ENCODE measurements around the gene HEPHL1.

The HEPHL1 gene

DNA sequence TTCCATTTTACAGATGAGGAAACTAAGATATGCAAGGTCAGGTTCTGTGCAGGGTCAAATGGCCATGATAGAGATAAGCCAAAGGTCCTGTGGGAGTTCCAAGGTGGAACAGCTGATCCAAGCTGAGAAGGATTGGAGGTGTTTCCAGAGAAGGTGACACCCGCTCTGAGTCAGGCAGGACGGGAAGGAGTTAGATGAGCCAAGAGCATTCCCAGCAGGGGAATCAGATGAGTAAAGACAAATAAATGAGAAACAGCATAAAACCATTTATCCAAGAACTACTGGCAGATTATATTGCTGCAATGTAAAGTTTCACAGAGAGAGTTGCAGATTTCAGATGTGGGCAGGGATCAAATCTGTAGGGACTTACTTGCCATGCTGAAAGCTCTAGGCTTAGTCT is 18.9 kb upstream of the HEPHL1 start:
- Mint-ChIP-seq H3K27ac (no peak overlapping the region), H3K36me3 (ENCODE audit: low read depth) (no peaks in the 10 kb centered on the region), H3K27me3 (ENCODE audit: low read depth) (no peaks in the 10 kb centered on the region), H3K4me1 (ENCODE audit: low read depth) (no peaks in the 10 kb centered on the region), H3K4me3 (no peak overlapping the region), H3K9me3 (peaks cover 4% of the 10 kb centered on the region)

DNA sequence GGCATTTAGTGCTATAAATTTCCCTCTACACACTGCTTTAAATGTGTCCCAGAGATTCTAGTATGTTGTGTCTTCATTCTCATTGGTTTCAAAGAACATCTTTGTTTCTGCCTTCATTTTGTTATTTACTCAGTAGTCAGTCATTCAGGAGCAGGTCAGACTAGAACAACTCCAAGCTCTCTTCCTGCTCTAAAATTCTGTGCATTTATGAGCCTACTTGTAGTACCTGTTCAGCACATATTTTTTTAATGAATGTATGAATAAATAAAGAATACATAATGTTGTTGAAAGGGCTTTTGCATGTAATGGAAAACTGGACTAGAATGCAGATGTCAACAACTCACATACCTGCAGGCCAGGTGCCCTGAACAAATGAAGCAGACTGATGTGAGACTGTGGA is 13.7 kb upstream of the HEPHL1 start:
- no peaks in the 10 kb centered on the region for H3K27me3 Mint-ChIP-seq (ENCODE audit: low read depth)
- no peaks in the 10 kb centered on the region for H3K36me3 Mint-ChIP-seq (ENCODE audit: low read depth)
- H3K27ac Mint-ChIP-seq, result no peak overlapping the region
- no peak overlapping the region for H3K4me3 Mint-ChIP-seq
- no peaks in the 10 kb centered on the region for H3K9me3 Mint-ChIP-seq
- no peaks in the 10 kb centered on the region for H3K4me1 Mint-ChIP-seq (ENCODE audit: low read depth)

DNA sequence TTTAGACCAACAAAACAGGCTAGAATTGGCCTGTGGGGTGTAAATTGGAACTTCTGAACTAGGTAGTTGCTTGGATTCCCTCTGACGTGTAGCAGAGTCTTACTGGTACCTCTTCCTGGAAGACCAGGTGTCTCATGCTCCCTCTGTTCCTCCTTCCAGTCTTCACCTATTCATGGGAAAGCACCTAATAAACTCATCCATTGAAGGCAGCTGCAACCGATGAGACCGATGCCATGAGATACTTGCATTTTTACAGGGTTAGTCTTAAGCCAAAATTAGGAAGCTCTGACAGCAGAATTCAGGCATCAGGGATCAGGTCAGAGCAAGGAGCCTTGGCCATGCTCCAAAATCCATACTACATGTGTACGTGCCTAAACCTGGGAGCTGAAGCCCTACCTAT is 13.2 kb upstream of the HEPHL1 start:
- H3K36me3 Mint-ChIP-seq (ENCODE audit: low read depth), result no peaks in the 10 kb centered on the region
- no peak overlapping the region for H3K27ac Mint-ChIP-seq
- H3K4me3 Mint-ChIP-seq, result no peak overlapping the region
- no peaks in the 10 kb centered on the region for H3K4me1 Mint-ChIP-seq (ENCODE audit: low read depth)
- H3K9me3 Mint-ChIP-seq, result no peaks in the 10 kb centered on the region
- H3K27me3 Mint-ChIP-seq (ENCODE audit: low read depth), result no peaks in the 10 kb centered on the region

DNA sequence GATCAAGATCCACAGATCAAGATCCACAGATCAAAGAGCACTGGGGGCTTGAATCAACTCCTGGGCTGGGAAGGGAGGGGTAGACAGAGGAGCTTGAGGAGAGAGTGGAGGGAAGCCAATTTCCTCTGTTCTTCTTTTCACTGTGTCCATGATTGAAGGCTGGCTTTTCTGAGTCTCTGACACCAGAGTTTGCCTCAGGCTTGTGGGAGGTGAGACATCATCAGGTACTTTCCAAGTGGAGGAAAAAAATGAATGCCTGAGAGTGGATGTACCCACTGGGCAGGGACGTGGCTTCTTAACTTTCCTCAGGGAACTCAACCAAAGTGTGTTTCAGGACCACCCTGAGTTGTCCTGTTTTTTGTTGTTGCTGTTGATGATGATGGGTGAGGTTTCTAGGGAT is 11.0 kb upstream of the HEPHL1 start:
- H3K27me3 Mint-ChIP-seq (ENCODE audit: low read depth), result no peaks in the 10 kb centered on the region
- no peaks in the 10 kb centered on the region for H3K4me1 Mint-ChIP-seq (ENCODE audit: low read depth)
- H3K27ac Mint-ChIP-seq, result no peak overlapping the region
- H3K9me3 Mint-ChIP-seq, result peaks cover 3% of the 10 kb centered on the region
- H3K4me3 Mint-ChIP-seq, result no peak overlapping the region
- H3K36me3 Mint-ChIP-seq (ENCODE audit: low read depth), result no peaks in the 10 kb centered on the region

DNA sequence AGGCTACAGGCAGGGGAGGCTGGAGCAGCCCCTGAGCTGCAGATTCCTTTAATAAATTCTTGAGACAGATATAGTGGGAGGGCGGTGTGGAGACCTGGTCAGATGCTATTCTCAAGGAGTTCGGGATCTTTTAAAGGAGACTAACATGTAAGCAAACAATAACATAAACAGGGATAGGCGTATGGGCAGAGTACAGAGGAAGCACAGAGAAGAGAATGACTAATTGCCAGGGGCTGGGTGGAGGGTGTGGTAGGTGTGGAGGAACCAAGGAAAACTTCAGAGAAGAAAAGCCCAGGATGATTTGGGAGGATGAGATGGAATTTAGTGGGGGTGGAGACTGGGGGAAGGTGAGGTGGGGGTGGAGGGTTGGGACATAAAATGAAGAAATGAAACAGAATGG is 9.7 kb upstream of the HEPHL1 start:
- H3K27ac Mint-ChIP-seq, result no peak overlapping the region
- no peaks in the 10 kb centered on the region for H3K27me3 Mint-ChIP-seq (ENCODE audit: low read depth)
- no peak overlapping the region for H3K4me3 Mint-ChIP-seq
- H3K4me1 Mint-ChIP-seq (ENCODE audit: low read depth), result no peaks in the 10 kb centered on the region
- H3K9me3 Mint-ChIP-seq, result peaks cover 3% of the 10 kb centered on the region
- H3K36me3 Mint-ChIP-seq (ENCODE audit: low read depth), result no peaks in the 10 kb centered on the region

DNA sequence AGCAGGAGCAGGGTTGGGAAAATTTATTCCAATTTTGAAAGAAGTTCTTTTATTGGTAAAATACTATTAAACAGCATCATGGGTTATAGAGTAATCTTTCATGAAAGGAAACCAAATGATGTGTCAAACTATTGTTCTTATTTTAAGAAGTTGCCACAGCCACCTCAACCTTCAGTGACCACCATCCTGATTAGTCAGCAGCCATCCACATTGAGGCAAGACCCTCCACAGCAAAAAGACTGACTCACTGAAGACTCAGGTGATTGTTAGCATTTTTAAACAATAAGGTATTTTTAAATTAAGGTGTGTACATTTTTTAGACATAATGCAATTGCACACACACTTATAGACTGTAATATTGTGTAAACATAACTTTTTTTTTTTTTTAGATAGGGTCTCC is 3.7 kb upstream of the HEPHL1 start:
- Mint-ChIP-seq H3K27ac (no peak overlapping the region), H3K4me3 (no peak overlapping the region), H3K4me1 (ENCODE audit: low read depth) (no peaks in the 10 kb centered on the region), H3K27me3 (ENCODE audit: low read depth) (no peaks in the 10 kb centered on the region), H3K9me3 (peaks cover 7% of the 10 kb centered on the region), H3K36me3 (ENCODE audit: low read depth) (no peaks in the 10 kb centered on the region)

DNA sequence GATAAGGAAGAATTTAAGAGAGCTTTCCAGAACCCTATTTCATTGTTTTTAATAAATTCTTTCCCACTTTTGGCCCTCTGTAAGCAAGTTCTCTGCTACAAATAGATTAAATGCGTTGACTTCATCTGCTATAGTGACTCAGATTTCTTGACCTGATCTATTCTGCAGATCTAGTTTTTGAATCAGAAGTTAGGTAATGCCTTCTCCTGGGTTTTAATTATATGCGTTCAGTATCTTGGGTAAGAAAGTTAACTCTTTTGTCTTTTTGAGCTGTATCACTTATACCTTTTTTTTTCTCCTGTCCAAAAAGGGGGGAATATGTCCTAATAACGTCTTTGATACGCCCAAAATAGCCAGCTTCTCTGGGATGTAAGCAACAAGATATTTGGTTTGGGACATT is 2.4 kb upstream of the HEPHL1 start:
- Mint-ChIP-seq H3K4me3 (no peak overlapping the region), H3K27ac (no peak overlapping the region), H3K27me3 (ENCODE audit: low read depth) (no peaks in the 10 kb centered on the region), H3K9me3 (peaks cover 4% of the 10 kb centered on the region), H3K36me3 (ENCODE audit: low read depth) (no peaks in the 10 kb centered on the region), H3K4me1 (ENCODE audit: low read depth) (no peaks in the 10 kb centered on the region)

DNA sequence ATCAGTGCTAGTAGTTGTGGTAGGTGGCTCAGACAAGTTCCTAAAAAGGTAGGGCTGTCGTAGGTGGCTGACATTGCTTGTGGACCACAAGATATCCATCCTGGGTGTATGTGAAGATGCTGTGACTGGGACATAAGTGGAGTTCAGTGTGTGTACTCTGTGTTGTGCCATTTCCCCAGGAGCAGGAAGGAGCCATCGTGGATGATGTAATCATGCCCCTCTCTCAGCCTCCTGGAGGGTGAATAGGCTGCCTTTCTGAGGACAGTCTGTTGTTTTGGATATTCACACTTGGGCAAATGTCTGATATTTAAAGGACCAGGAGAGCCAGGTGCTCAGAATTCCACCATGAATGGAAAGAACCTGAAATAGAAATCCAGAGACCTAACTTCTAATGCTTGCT is 2.7 kb downstream of the HEPHL1 start:
- no peaks in the 10 kb centered on the region for H3K36me3 Mint-ChIP-seq (ENCODE audit: low read depth)
- H3K4me1 Mint-ChIP-seq (ENCODE audit: low read depth), result no peaks in the 10 kb centered on the region
- no peaks in the 10 kb centered on the region for H3K27me3 Mint-ChIP-seq (ENCODE audit: low read depth)
- H3K4me3 Mint-ChIP-seq, result no peak overlapping the region
- no peak overlapping the region for H3K27ac Mint-ChIP-seq
- H3K9me3 Mint-ChIP-seq, result peaks cover 4% of the 10 kb centered on the region

DNA sequence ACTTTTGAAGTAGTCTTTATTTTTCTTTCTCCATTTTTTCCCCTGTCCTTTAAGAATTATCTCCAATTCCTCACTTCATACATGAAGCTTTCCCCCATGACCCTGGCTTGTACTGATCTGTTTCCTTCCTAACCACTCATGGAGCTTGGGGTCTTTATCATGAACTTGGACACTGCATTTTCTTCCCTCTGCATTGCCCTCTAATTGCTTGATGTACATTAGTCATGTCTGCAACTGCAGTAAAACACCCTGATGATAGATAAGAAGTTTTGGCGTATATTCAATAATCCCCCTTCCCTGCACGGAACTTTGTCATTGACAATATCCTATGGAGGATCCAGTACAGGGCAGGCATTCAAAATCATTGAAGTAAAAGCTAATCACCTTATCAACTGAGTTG is 3.4 kb downstream of the HEPHL1 start:
- Mint-ChIP-seq H3K9me3 (peaks cover 4% of the 10 kb centered on the region), H3K27me3 (ENCODE audit: low read depth) (no peaks in the 10 kb centered on the region), H3K36me3 (ENCODE audit: low read depth) (no peaks in the 10 kb centered on the region), H3K4me3 (no peak overlapping the region), H3K27ac (no peak overlapping the region), H3K4me1 (ENCODE audit: low read depth) (no peaks in the 10 kb centered on the region)

DNA sequence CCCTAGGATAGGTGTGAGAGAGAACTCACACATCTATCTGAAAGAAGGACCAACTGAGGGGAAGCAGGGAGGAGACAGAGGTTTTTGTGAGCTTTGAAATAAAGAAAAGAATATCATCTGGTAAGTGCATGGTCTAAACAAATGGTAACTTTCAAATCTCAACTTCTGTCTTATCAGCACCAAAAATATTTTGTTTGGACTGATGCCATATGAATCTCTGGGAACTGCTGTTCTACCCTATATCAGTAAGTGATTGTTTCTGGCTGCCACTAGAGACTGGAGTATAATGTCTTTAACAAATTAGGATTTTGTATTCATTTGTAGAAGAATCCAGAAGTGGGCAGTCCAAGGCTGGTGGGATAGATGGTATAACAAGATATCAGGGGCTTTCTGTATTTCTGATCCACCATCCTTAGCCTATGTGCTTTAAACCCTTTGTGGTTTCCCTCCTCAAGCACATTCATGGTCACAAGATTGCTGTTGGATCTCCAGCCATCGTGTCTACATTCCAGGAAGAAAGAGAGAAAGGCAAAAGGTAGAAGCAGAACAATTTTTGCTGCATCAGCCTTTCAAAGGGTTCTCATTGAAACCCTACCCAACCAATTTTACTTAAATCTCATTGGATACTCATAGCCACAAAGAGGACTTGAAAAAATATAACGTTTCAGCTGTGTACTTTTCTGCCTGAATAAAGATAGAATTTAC is 4.7 kb downstream of the HEPHL1 start:
- H3K9me3 Mint-ChIP-seq, result peaks cover 4% of the 10 kb centered on the region
- H3K4me1 Mint-ChIP-seq (ENCODE audit: low read depth), result no peaks in the 10 kb centered on the region
- no peak overlapping the region for H3K27ac Mint-ChIP-seq
- no peak overlapping the region for H3K4me3 Mint-ChIP-seq
- no peaks in the 10 kb centered on the region for H3K36me3 Mint-ChIP-seq (ENCODE audit: low read depth)
- no peaks in the 10 kb centered on the region for H3K27me3 Mint-ChIP-seq (ENCODE audit: low read depth)

DNA sequence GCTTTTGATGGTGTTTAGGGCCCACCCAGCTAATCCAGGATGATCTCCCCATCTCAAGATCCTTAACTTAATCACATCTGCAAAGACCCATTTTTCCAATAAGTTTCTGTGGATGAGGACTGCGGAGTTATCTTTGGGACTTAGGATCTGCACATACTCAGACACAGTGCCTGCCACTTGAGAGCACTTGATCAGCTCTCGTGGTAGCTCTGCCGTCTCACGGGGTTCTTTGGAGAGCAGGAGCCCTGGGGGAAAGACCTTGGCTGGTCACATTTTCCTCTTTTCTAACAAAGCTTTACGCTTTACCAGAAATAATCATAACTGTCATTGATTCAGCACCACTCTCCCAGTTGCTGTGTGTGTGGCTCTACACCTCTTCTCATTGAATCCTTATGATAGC is 6.1 kb downstream of the HEPHL1 start:
- Mint-ChIP-seq H3K4me3 (no peak overlapping the region), H3K36me3 (ENCODE audit: low read depth) (no peaks in the 10 kb centered on the region), H3K27me3 (ENCODE audit: low read depth) (no peaks in the 10 kb centered on the region), H3K4me1 (ENCODE audit: low read depth) (no peaks in the 10 kb centered on the region), H3K27ac (no peak overlapping the region), H3K9me3 (no peaks in the 10 kb centered on the region)

DNA sequence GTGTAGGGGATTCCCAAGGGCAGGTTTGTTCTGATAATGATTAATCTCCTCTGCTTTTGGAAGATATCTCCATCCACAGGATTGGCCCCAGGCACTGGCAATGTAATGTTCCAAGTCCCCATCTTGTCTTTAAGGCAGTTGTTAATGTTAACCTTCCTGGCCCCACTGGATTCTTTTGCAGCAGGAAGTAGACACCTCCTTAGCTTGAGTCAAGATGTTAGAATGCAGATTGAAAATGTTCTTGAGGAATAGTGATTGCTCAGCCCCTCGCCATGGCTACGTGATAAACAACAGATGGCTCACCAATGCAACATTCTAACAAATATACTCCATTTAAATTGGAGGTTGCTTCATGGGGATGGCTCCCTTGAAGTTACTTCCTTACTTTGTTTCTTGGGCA is 7.3 kb downstream of the HEPHL1 start:
- Mint-ChIP-seq H3K27ac (no peak overlapping the region), H3K36me3 (ENCODE audit: low read depth) (no peaks in the 10 kb centered on the region), H3K4me3 (no peak overlapping the region), H3K4me1 (ENCODE audit: low read depth) (no peaks in the 10 kb centered on the region), H3K27me3 (ENCODE audit: low read depth) (no peaks in the 10 kb centered on the region), H3K9me3 (no peaks in the 10 kb centered on the region)

DNA sequence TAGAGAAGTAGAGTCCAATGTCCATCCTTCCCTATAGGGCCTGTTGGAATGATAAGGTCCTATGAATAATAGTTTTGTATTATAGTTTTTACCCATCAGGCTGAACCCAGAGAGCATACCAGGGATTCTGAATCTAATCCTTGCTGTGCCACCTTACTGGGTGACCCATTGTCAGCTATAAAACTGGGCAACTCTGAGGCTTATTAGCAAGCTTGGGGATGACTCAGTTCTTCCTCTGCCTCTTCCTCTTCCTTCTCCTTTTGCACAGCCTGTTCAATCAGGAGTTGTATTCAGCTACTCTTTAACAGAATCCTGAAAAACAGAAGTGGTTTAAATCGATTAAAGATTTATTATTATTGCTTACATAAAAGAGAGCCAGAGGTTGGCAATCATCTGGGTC is 8.9 kb downstream of the HEPHL1 start:
- H3K4me1 Mint-ChIP-seq (ENCODE audit: low read depth), result no peaks in the 10 kb centered on the region
- H3K36me3 Mint-ChIP-seq (ENCODE audit: low read depth), result no peaks in the 10 kb centered on the region
- H3K9me3 Mint-ChIP-seq, result peaks cover 2% of the 10 kb centered on the region
- H3K27ac Mint-ChIP-seq, result no peak overlapping the region
- H3K27me3 Mint-ChIP-seq (ENCODE audit: low read depth), result no peaks in the 10 kb centered on the region
- H3K4me3 Mint-ChIP-seq, result no peak overlapping the region

DNA sequence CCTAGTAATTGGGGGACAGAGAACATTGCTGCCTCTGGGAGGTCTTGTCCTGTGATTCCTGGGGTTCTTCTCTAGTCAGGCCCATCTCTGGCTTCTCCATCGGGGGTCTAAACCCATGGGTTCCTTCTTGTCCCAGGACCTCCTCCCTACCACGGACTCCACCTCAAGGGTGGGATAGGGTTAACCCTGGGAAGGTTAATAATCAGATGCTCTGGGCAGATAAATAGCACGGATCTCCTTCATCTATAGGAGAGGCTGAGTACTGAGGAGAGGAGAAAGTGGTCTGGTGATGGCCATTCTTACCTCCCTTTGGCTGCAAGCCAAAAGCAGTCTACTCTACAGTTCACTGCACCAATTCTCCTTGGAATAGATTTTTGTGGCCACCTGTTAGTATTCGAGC is 10.5 kb downstream of the HEPHL1 start:
- H3K4me3 Mint-ChIP-seq, result no peak overlapping the region
- no peaks in the 10 kb centered on the region for H3K4me1 Mint-ChIP-seq (ENCODE audit: low read depth)
- no peak overlapping the region for H3K27ac Mint-ChIP-seq

DNA sequence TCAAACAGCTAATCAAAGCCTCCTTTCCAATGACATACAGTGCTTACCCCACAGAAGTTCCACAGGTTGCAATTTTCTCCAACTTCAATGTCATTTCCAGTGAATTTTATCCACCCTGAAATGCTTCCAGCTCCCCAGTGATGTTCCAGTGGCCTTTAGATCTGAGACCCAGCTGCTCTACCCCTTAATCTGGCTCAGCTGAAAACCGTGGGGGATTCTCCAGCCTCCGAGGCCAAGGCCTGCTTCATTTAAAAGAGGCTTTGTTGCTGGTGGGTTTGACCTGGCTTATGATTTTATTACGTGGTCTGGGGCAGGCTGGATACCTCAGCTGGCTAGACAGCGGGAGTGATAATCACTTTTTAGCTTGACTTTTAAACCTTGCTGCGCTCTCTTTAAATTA is 10.9 kb downstream of the HEPHL1 start:
- Mint-ChIP-seq H3K27ac (no peak overlapping the region), H3K4me1 (ENCODE audit: low read depth) (no peaks in the 10 kb centered on the region), H3K27me3 (ENCODE audit: low read depth) (no peaks in the 10 kb centered on the region), H3K4me3 (no peak overlapping the region), H3K9me3 (peaks cover 11% of the 10 kb centered on the region), H3K36me3 (ENCODE audit: low read depth) (no peaks in the 10 kb centered on the region)

More for the DNA sequence above, 10.5 kb downstream of the HEPHL1 start:
- Mint-ChIP-seq H3K9me3 (peaks cover 11% of the 10 kb centered on the region), H3K36me3 (ENCODE audit: low read depth) (no peaks in the 10 kb centered on the region), H3K27me3 (ENCODE audit: low read depth) (no peaks in the 10 kb centered on the region)

DNA sequence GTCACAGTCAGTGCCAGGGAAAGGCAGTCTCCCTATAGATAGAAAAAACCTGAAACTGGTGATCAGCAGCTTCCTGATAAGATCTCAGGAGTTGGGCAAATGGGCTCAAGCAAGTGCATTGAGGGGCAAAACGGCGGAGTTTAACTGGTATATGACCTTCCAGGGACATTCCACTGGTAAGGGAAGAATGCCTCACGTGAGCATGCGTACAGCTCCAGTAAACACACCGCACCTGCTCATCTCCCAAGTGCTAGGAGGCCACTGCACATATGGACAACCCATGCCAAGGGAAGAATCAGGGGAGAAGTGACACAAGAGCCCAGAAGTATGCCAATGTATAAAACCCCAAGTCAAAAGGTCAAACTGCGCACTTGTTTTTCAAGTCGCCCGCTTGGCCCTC is 11.6 kb downstream of the HEPHL1 start:
- no peaks in the 10 kb centered on the region for H3K36me3 Mint-ChIP-seq (ENCODE audit: low read depth)
- no peak overlapping the region for H3K4me3 Mint-ChIP-seq
- no peak overlapping the region for H3K27ac Mint-ChIP-seq

More for the DNA sequence above, 11.6 kb downstream of the HEPHL1 start:
- Mint-ChIP-seq H3K9me3 (peaks cover 11% of the 10 kb centered on the region), H3K4me1 (ENCODE audit: low read depth) (no peaks in the 10 kb centered on the region), H3K27me3 (ENCODE audit: low read depth) (no peaks in the 10 kb centered on the region)
